ENCODE results near the gene ZNF227. TPM values are rescaled to one million over a fixed set of nuclear protein-coding genes. Genes with fewer than 3 reads are reported as not detected.

Gene ZNF227
- 16.1 and 19.8 TPM in 2 replicates for total RNA-seq

DNA sequence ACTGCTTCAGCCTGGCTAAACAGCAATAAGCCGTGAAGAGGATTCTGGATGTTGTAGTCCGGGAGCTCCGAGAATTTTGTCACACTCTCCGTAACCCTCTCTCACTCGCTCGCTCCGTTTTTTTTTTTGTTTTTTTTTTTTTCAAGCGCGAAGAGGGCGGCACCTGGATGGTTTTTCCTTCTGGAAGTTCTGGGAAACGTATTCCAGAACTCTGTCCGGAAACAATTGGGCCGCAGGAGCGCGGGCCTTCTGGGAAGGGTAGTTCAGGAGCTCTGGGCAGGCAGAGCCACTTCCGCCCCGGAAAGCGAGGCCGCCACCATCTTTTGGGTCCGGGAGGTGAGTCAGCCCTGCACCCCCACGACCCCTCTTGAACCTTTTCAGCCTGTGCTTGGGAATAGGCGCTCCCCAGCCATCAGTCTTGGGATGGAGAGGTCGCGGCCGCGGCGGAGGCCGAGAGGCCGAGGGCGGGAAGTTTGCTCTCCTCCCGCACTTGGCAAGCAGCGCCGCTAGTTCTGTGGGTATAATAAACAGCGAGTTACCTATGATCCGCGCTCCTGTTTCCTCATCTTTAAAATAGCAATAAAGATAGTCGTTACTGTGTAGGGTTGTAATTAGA, at the start of gene ZNF227:
Gene ZNF227, plus strand, starts transcription at position 283 of the 616 bp plus-strand sequence. CDS start 5,261 bp downstream, outside the sequence.

DNA sequence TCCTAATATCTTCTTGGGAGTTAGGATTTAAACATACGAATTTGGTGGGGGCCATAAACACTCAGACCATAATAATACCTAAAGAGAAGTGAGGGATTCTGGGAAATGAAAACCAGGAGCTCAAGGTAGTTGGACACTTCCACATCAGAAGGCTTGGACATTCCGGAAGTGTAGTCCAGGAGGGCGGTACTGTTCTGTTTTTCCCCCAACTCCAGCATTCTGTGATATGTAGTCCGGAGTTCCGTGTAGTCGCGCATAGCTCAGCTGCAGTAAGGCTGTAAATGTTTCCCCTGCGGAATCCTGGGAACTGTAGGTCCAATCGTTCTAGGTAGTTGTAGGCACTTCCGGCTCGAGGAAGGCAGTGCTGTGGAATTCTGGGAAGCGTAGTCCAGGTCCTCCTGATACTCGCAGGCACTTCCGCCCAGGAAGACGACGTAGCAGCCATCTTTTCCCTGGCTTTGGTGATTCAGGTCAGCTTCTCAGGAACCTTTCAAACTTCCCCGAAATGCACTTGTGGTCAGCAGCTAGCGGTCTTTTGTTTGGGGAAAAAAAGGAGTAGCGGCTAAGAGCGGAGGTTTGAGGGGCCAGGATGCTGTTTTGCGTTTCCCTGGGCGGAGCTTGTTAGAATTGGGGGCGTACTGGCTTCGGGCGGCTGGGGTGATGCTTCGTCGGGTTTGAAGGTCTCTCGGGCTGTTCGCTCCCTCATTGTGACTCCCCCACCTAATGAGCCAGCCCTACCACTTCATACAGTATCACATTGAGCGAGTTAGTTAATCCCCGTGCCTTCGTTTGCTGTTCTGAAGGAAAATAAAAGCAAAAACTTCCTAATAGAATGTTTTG, 47.4 kb upstream of the ZNF227 start, which contains the start of gene ZNF226:
Gene ZNF226, plus strand, starts transcription at position 428 of the 840 bp plus-strand sequence. CDS start 4,981 bp downstream, outside the sequence.

Other genes with a start within 250 kb of the ZNF227 start
- gene ZNF155, start 228.3 kb upstream of the ZNF227 start, total RNA-seq: 5.0 and 8.5 TPM in 2 replicates
- 2.7 and 3.4 TPM in 2 replicates for gene ZNF230, start 209.6 kb upstream of the ZNF227 start, total RNA-seq
- 4.2 and 5.6 TPM in 2 replicates for gene ZNF222, start 187.2 kb upstream of the ZNF227 start, total RNA-seq
- gene ZNF223, start 160.5 kb upstream of the ZNF227 start, total RNA-seq: 3.7 and 5.2 TPM in 2 replicates
- gene ZNF284, start 140.4 kb upstream of the ZNF227 start, total RNA-seq: 2.2 and 4.0 TPM in 2 replicates
- gene ZNF224, start 118.2 kb upstream of the ZNF227 start, total RNA-seq: 22.9 and 29.6 TPM in 2 replicates
- gene ZNF225, start 99.1 kb upstream of the ZNF227 start, total RNA-seq: 5.6 and 6.4 TPM in 2 replicates
- 7.4 and 9.8 TPM in 2 replicates for gene ZNF234, start 71.0 kb upstream of the ZNF227 start, total RNA-seq
- gene ZNF226, start 47.4 kb upstream of the ZNF227 start, total RNA-seq: 12.0 and 14.3 TPM in 2 replicates
- 1.3 and 2.7 TPM in 2 replicates for gene ZNF233, start 47.4 kb downstream of the ZNF227 start, total RNA-seq
- gene ZNF235, start 92.5 kb downstream of the ZNF227 start, total RNA-seq: 3.8 and 5.1 TPM in 2 replicates
- 6.1 and 10.1 TPM in 2 replicates for gene ZNF112, start 144.1 kb downstream of the ZNF227 start, total RNA-seq
- gene ZNF285, start 189.1 kb downstream of the ZNF227 start, total RNA-seq: 2.8 and 4.7 TPM in 2 replicates
- gene ZNF229, start 235.9 kb downstream of the ZNF227 start, total RNA-seq: 11.2 and 18.0 TPM in 2 replicates

All from endothelial cell of coronary artery (primary cell).